ENCODE data around the gene KLF17.

GRCh38 chr1:44108241-44108640, 10.4 kb upstream of the KLF17 start:
- TF ChIP-seq SP1 (IDR thresholded peaks at IDR 0.05; ENCODE audit: low read depth, low read length) (no peak), CTCF (IDR thresholded peaks at IDR 0.05; ENCODE audit: control extremely low read depth in 1 of 3, insufficient read depth in 1 of 3, low read depth in 1 of 3, low read length in 3 of 3) (no peak), RFX5 (IDR thresholded peaks at IDR 0.05; ENCODE audit: borderline replicate concordance, low read depth, low read length) (no peak), SRF (IDR thresholded peaks at IDR 0.05; ENCODE audit: low read depth, low read length) (no peak), POLR2A (IDR thresholded peaks at IDR 0.05; ENCODE audit: control extremely low read depth in 1 of 2, low read depth in 2 of 2, low read length in 2 of 2) (no peak), POLR2AphosphoS5 (IDR thresholded peaks at IDR 0.05; ENCODE audit: low read depth, low read length) (no peak), ZNF274 (IDR thresholded peaks at IDR 0.05; ENCODE audit: borderline replicate concordance, extremely low read depth, low read length) (no peak), ASH2L (IDR thresholded peaks at IDR 0.05; ENCODE audit: low read length) (no peak), RAD21 (IDR thresholded peaks at IDR 0.05 in 1 of 2, conservative IDR thresholded peaks at IDR 0.05 in 1 of 2; ENCODE audit: low read depth in 2 of 2, low read length in 2 of 2) (no peak), TBP (IDR thresholded peaks at IDR 0.05; ENCODE audit: low read depth, low read length) (no peak), USF2 (IDR thresholded peaks at IDR 0.05; ENCODE audit: low read length) (no peak)

Measured in H1 (cell line).